GM12801 (cell line): ENCODE data around the gene GRIK4.

Experiments
- CTCF ChIP-seq: IDR thresholded peaks from one replicate; pipeline ENCODE4 v1.5.1; 2011; ENCODE audit warnings: control low read depth; ENCODE audit not compliant: insufficient read length; ENCODE audit errors: extremely low read depth

The GRIK4 gene

GRCh38 chr11:120510406-120511115 is 987 bp upstream of the GRIK4 start:
- TF ChIP-seq CTCF: no peak

DNA sequence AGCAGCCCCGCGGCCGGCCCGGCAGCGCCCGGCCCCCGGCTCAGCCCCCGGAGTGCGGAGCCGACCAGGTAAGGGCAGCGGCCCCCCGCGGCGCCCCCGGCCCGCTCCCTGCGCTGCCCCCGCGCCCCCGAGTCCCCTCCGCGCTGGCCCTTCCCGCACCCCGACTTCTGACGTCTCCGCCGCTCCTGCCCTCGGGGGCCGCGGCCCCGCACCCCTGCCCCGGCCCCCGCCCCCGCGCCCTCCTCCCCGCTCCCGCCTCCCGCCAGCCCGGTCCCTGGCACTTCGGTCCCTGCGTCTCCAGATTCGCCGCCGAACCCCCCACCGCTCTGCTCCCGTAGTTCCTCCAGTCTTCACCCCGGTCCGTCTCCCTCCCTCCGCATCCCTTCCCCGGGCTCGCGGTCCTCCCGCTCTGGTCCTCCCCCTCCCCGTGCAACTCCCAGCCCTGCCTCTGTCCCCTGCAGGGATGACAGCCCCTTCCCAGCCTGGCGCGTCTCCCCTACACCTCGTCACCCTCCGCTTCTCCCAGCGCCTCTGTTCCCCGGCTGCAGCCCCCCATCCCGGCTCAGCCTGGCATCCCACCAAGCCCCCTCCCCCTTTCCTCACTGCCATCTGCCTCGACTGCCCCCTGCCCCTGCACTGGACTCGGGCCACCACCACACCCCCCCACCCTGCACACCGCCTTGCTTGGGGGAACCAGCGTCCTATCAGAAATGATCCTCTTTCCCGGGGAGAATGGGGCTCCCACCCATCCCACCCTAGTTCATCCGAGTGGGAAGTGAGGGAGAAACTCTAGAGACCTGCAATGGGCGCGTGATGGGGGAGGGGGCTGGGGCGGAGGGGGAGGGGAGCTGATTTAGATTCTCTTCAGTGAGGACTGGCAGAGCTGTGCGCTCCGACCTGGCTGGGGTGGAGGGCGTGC is 531 bp downstream of the GRIK4 start:
- no peak for TF ChIP-seq CTCF

- no peak for TF ChIP-seq CTCF
Observed at GRCh38 chr11:120512739-120513435, 1.3 kb downstream of the GRIK4 start.

- no peak for TF ChIP-seq CTCF
Observed at GRCh38 chr11:120513436-120514315, 2.1 kb downstream of the GRIK4 start.

DNA sequence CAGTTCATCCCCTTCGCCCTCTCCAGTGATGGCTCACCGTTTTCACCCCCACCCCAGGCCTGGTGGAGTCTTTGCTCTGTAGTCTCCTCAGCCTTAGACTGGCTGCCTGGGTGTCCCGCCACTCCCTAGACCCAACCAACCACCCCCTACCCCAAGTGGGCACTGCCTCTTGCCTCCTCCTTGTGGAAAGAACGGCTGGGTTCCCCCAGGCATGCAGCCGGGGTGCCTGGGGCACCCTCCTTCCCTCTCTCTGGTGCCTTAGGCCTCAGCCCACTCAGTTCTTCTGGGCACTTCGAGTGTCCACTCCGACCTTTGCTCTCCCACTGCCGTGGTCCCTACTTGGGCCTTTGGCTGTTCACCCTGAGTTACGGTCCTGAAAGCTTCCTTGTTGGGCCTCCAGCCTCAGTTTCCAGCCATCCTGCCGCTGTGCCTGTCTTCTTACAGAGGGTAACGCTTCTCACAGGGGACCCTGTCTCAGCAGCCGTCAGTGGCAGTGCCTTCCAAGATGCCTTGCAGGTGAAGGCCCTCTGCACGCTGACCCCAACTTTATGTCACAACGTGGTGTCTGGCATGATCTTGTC is 3.1 kb downstream of the GRIK4 start:
- no peak for TF ChIP-seq CTCF

GRCh38 chr11:120515186-120515723 is 3.7 kb downstream of the GRIK4 start:
- TF ChIP-seq CTCF: no peak
